Raji (cell line): ENCODE results near the gene TPRG1.

Experiments used
- POLR2A ChIP-seq: IDR thresholded peaks from 2 replicates; pipeline ENCODE4 v1.6.1; 2011; ENCODE audit warnings: low read depth, low read length, control low read depth; ENCODE audit not compliant: insufficient read depth

TPRG1 gene

DNA sequence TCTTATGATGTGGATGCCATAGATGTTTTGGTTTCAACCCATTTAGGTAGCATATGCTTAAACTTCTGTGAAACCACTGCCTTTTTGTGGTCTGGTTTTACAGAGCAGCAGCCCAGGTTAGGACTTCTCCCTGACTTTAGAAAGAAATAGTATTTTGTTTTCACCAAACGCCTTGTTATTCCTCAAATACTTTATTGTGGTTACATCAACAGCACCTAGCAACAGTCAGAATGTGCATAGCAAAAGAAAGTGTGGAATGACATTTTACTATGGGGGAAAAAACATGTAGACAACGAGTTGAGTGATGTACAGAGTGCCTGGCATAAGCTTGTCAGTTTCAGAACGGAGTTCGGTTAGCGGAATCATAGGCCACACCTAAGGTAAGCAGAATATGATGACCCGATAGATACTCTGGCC is 159.2 kb downstream of the TPRG1 start:
- TF ChIP-seq POLR2A, result no peak

DNA sequence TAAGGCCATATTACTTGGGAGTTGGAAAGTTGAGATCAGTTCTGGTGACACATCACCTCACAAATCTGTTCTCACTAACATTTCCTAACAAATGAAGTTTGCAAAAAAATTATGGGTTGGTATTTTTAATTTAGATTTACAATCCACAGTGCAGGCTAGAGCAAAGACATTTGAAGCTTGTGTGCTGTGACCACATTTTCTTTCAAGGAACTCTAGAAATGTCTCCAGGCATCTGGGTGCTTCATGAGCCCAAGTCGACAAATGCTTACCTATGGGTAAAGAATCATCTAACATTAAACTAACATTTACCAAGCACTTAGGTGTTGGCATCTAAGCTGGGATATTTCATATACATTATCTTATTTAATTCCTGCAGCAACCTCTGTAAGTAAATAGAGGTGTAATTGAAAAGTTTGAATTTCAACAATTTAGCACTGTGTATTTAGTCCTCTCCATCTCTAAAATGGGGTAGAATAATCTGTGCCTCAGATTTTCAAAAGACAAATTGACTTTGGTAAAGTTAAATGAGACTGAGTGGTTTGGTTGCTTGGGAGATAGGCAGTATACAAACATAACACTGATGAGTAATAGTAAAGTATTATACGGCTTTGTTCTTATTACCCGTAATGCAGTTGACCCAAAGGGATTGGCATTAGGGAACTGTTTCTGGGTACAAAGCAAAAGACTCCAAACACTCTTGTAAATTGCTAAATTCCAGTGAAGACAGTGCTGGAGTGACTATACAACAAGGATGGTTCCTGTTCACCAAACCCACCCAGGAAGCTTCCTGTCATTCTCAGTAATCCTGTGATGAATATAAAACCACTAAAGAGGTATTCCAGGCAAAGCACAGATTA is 162.5 kb downstream of the TPRG1 start:
- no peak for TF ChIP-seq POLR2A

- no peak for TF ChIP-seq POLR2A
Measured at GRCh38 chr3:189337673-189338091, 165.9 kb downstream of the TPRG1 start.

DNA sequence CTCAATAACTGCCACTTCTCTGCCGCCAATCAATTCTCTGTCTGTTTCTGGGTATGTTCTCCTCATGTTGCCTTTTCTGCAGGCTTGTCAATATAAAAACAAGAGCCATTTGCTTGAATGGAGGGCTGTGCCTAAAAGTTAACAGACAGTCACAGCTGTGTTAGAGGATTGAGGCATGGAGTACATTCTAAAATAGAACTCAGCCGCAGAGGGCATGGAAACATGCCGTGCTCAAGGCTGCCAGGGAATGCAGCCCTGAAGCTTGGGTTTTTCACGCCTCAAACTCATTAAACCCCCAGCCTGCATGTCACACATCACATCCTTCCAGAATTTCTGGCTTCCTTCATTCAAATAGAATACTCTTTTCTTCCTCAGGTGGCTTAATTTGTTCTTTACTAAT is 166.6 kb downstream of the TPRG1 start:
- no peak for TF ChIP-seq POLR2A

GRCh38 chr3:189339996-189340395 is 168.2 kb downstream of the TPRG1 start:
- TF ChIP-seq POLR2A, result no peak

GRCh38 chr3:189340680-189341460 is 169.1 kb downstream of the TPRG1 start:
- no peak for TF ChIP-seq POLR2A

DNA sequence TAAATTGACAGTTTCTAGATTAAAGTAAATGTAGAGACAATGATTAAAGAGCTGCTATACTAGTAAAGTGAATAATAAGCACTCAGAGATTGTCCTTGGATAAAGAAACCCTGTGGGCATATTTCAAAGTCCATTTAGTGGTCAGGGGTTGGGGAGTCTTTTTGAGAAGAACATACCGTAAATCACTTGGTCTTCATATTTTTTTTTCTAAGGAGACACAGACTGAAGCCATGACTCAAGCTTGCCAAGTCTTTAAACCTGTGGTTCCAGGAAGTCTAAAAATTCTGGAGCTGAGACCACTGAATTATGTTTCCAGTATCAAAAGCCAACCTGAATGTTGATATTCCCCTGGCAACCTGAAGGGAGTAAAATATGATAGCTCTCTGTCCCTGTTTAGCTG is 171.0 kb downstream of the TPRG1 start:
- TF ChIP-seq POLR2A, result no peak

- no peak for TF ChIP-seq POLR2A
Measured at GRCh38 chr3:189344996-189345395, 173.2 kb downstream of the TPRG1 start.

DNA sequence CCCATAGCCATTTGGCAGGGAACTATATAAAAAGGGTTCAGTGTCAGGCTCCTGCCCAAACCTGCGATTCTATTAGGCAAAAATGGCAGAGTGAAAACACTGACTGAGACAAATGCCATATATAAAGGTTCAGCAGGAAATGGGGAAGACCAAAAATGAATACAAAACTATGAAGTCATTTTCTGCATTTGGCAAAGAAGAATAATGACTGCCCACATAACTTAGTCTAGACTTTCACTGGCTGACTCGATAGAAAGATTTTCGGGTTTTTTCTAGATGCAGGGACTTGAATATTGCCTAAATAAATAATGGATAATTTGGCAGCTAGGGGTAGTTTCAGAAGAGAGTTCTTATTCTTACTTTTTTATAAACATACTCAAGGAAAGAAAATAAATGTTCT is 178.0 kb downstream of the TPRG1 start:
- no peak for TF ChIP-seq POLR2A

DNA sequence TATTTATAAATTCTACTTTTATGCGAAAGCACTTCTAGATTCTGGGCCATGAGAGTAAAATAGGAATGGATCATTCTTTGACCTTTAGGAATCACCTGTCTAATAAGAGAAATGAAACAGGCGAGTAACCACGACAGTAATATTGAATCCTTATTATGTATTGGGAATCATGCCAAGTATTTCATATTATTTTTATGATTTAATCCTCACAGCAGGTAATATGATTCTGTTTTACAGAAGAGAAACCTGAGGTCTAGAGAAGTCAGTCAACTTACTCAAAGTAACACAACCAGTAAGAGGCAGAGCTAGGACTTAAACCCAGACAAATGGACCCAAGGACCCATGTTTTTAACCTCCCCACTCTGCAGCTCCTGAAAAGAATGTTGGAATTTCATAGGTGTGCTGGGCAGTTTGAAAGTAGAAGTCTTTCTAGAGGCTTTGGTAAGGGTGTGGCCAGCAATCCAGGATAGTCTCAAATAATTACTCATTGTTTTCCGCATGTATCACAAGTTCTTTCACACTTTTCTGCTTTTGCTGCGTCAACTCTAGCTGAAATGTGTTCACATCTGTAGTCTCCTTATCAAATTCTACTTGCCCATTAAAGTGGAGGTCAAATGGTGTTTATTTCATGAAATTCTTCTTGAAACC is 181.7 kb downstream of the TPRG1 start:
- no peak for TF ChIP-seq POLR2A

DNA sequence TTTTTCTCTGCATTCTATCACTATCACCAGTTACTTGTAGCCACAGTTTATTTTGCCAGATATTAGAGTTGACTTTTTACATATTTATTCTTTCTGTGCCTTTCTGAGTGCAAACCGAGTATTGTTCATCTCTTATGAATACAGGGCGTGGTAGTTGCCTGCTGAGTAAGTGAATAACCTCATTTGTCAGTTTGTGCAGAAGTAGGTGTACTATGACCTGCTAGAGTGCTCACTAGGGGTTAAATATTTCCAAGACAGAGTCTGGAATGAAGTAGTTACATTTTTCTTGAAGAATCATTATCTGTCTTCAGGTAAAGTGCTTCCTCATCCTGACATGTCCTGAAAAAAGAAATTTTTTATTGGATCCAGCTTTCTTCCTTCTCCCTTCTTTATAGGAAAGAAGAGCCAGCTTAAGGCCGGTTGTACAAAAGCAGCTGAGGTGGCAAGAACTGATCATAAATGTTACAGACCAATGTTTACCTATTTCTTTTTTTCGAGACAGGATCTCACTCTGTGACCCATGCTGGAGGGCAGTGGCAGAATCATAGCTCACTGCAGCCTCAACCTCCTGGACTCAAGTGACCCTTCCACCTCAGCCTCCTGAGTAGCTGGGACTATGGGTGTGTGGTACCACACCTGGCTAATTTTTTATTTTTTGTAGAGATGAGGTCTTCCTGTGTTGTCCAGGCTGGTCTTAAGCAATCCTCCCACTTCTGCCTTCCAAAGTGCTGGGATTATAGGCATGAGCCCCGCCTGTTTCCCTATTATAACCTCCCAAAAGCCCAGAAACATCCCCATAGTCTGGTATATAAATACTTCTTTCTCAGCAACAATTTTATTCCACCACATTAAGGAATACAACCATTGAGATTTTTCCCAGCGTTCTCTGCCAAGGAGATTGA is 182.5 kb downstream of the TPRG1 start:
- TF ChIP-seq POLR2A, result no peak

DNA sequence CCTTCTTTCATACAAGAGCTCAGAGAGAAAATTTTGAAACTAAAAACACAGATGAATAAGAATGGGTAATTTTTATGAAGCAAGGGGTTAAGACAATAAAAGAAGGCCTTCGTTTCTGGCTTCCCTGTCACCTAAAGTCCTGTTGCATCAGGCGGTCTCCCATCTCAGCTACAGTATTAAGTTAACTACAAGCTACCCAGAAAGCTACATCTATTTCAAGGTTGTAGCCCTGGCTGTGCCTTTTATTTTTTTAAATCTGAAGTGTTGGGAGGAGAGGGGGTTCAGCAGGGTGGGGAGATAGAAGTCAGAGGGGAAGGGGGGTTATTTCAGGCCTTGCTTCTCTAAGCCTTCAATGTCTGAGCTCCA is 183.3 kb downstream of the TPRG1 start:
- TF ChIP-seq POLR2A, result no peak

DNA sequence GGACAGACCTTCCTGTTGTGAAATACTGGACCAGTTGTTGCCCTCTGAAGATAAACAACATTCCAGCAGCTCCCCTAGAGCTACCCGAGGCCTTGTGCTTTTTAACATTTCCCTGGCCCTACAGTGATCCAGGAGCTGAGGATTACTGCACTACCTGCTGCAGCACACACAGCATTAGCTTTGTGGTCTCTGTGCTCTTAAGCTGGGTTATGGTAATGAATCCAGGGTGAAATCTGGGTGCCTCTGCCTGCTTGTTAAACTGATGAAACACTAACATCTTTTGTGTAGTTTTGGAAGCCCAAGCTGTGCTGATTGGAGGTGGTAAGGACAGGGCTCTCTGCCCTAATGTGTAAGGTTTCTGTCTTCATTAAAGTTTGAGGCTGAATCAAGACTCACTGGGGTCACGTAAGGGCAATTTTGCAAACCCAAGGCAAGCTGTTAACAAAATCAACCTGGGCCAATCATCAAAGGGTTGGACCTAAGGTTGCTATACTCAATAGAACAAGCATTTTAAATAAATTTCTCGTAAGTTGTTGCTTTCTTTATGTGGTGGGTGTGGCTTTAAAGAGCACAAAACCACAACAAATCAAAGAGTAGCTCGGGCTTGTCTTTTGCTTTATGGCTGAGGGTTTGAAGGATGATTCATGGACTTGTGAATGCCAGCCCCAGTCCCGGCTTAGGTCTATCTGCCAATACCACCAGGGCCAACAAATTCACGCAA is 183.9 kb downstream of the TPRG1 start:
- TF ChIP-seq POLR2A, result no peak

GRCh38 chr3:189360291-189360690 is 188.5 kb downstream of the TPRG1 start:
- TF ChIP-seq POLR2A, result no peak

- no peak for TF ChIP-seq POLR2A
Measured at GRCh38 chr3:189361103-189361835, 189.5 kb downstream of the TPRG1 start.
